HCT116 (cell line): Measurements from ENCODE around the gene SLC22A15. TPM values are rescaled to one million over a fixed set of nuclear protein-coding genes. Genes with fewer than 3 reads are reported as not detected.

Experiments
- ATAC-seq: fragments of 200-7000 bp; cut with Tn5 transposase; 2 replicates; pipeline ENCODE4 v1.9.1; 2020; ENCODE audit warnings: mild to moderate bottlenecking, moderate library complexity
- BruUV-seq: library from RNA; stranded (reverse); fragments of 400-500 nt; replicated peaks from 2 replicates; lab custom pipeline; 2021; lab: Mats Ljungman, UMichigan
- CTCF ChIA-PET: fragments of 300-600 bp; sonication (Branson Sonifier 250); formaldehyde crosslinking; loops from one replicate; lab custom pipeline; 2021; ENCODE audit warnings: antibody characterized with exemption; lab: Charles Lee
- POLR2A ChIA-PET: fragments of 300-600, 350-600 bp; sonication (Branson Sonifier 250); formaldehyde crosslinking; loops from one replicate; lab custom pipeline; 2021; ENCODE audit warnings: antibody characterized with exemption; lab: Charles Lee
- RAD21 ChIA-PET, 2 experiments: fragments of 300-600 bp; sonication (Branson Sonifier 250); formaldehyde crosslinking; loops; one replicate each; lab custom pipeline; 2023; ENCODE audit warnings: low total read pairs in 2 of 2; ENCODE audit not compliant: uncharacterized antibody in 2 of 2, unreplicated experiment in 2 of 2, low non-redundant PET in 1 of 2; lab: Charles Lee
- DNase-seq: peaks from one replicate; pipeline ENCODE4 v3.0.0-alpha.2; 2010; ENCODE audit warnings: low read depth, low spot score
- H2AFZ ChIP-seq: fragments of 200-600 bp; shearing (Covaris generic), sonication (generic); 2 replicates; pipeline ENCODE4 v1.6.1; 2017; ENCODE audit warnings: low read depth, mixed run types, mixed read lengths, antibody characterized with exemption, low read length; ENCODE audit not compliant: poor library complexity, severe bottlenecking
- H3K27ac ChIP-seq: 2 replicates; pipeline ENCODE4 v1.5.1; 2012; ENCODE audit warnings: low read depth, low read length
- H3K27me3 ChIP-seq: fragments of 200-600 bp; sonication (generic); 2 replicates; pipeline ENCODE4 v1.6.1; 2016; ENCODE audit warnings: mixed run types, low read length, mixed read lengths; ENCODE audit not compliant: insufficient read depth
- H3K36me3 ChIP-seq, 2 experiments: fragments of 200-500 bp in 1 of 2; fragments of 200-600 bp in 1 of 2; sonication (Bioruptor generic) in 1 of 2; sonication (generic) in 1 of 2; 2 replicates each; pipeline versions ENCODE4 v1.5.1 to v1.6.1; 2014 to 2016; ENCODE audit warnings: low read length in 2 of 2, inconsistent platforms in 1 of 2, mixed read lengths in 1 of 2, mixed run types in 1 of 2; ENCODE audit not compliant: insufficient read depth in 2 of 2, control insufficient read depth in 1 of 2
- H3K4me1 ChIP-seq, 2 experiments: fragments of 200-600 bp in 1 of 2; sonication (generic) in 1 of 2; 2 replicates each; pipeline versions ENCODE4 v1.5.1 to v1.6.1; 2012 to 2017; ENCODE audit warnings: low read length in 2 of 2, inconsistent platforms in 1 of 2, mild to moderate bottlenecking in 1 of 2, mixed read lengths in 1 of 2, mixed run types in 1 of 2, moderate library complexity in 1 of 2; ENCODE audit not compliant: insufficient read depth in 2 of 2, control insufficient read depth in 1 of 2
- H3K4me2 ChIP-seq: fragments of 200-600 bp; sonication (generic); 2 replicates; pipeline ENCODE4 v1.6.1; 2017; ENCODE audit warnings: mixed run types, low read length, mixed read lengths
- H3K4me3 ChIP-seq, 2 experiments: fragments of 200-600 bp in 1 of 2; sonication (generic) in 1 of 2; replicated peaks in 1 of 2; 2 replicates each; pipeline ENCODE4 v1.5.1; 2011 to 2016; ENCODE audit warnings: low read length in 2 of 2, control low read depth in 1 of 2, low read depth in 1 of 2, mild to moderate bottlenecking in 1 of 2, mixed read lengths in 1 of 2, mixed run types in 1 of 2
- H3K79me2 ChIP-seq: fragments of 200-600 bp; sonication (generic); 2 replicates; pipeline ENCODE4 v1.6.1; 2017; ENCODE audit warnings: mild to moderate bottlenecking, mixed run types, low read length, moderate library complexity, mixed read lengths; ENCODE audit not compliant: insufficient read depth
- H3K9ac ChIP-seq: fragments of 200-600 bp; sonication (generic); 2 replicates; pipeline ENCODE4 v1.6.1; 2016; ENCODE audit warnings: low read length, mixed read lengths
- H3K9me2 ChIP-seq: fragments of 200-600 bp; sonication (generic), shearing (Covaris generic); 2 replicates; pipeline ENCODE4 v1.6.1; 2017; ENCODE audit warnings: mixed run types, mild to moderate bottlenecking, moderate library complexity; ENCODE audit not compliant: insufficient read depth
- H3K9me3 ChIP-seq, 2 experiments: fragments of 200-500 bp in 1 of 2; fragments of 200-600 bp in 1 of 2; sonication (Bioruptor generic) in 1 of 2; sonication (generic) in 1 of 2; 2 replicates each; pipeline ENCODE4 v1.6.1; 2014 to 2017; ENCODE audit warnings: low read length in 2 of 2, mixed read lengths in 2 of 2, inconsistent platforms in 1 of 2, low read depth in 1 of 2, mild to moderate bottlenecking in 1 of 2, mixed run types in 1 of 2, moderate library complexity in 1 of 2; ENCODE audit not compliant: control insufficient read depth in 1 of 2, insufficient read depth in 1 of 2
- H4K20me1 ChIP-seq: fragments of 200-600 bp; sonication (generic), shearing (Covaris generic); 2 replicates; pipeline ENCODE4 v1.6.1; 2017; ENCODE audit warnings: mixed run types, mild to moderate bottlenecking, moderate library complexity; ENCODE audit not compliant: insufficient read depth
- CBX3 ChIP-seq: IDR thresholded peaks from 2 replicates; pipeline ENCODE4 v1.6.1; 2012; ENCODE audit warnings: low read depth
- EGR1 ChIP-seq: IDR thresholded peaks from 2 replicates; pipeline ENCODE4 v1.6.1; 2012; ENCODE audit warnings: low read depth
- ELF1 ChIP-seq: IDR thresholded peaks from 2 replicates; pipeline ENCODE4 v1.6.1; 2012; ENCODE audit warnings: low read depth, borderline replicate concordance
- EZH2 ChIP-seq: fragments of 200-600 bp; sonication (generic); IDR thresholded peaks from 2 replicates; pipeline ENCODE4 v1.6.1; 2017; ENCODE audit warnings: antibody characterized with exemption, mixed run types
- EZH2phosphoT487 ChIP-seq: fragments of 200-600 bp; IDR thresholded peaks from 2 replicates; pipeline ENCODE4 v1.6.1; 2018; ENCODE audit warnings: antibody characterized with exemption, borderline replicate concordance
- MAX ChIP-seq: IDR thresholded peaks from 2 replicates; pipeline ENCODE4 v1.6.1; 2012
- POLR2A ChIP-seq: IDR thresholded peaks from 2 replicates; pipeline ENCODE4 v1.7.0; 2011; ENCODE audit warnings: borderline replicate concordance; ENCODE audit not compliant: insufficient read depth, insufficient read length; ENCODE audit errors: extremely low read depth
- RAD21 ChIP-seq: IDR thresholded peaks from 2 replicates; pipeline ENCODE4 v1.6.1; 2012; ENCODE audit warnings: low read depth, mild to moderate bottlenecking
- SP1 ChIP-seq: IDR thresholded peaks from 2 replicates; pipeline ENCODE4 v1.6.1; 2012; ENCODE audit warnings: low read depth
- TCF7L2 ChIP-seq: IDR thresholded peaks from 2 replicates; pipeline ENCODE4 v1.7.0; 2011; ENCODE audit warnings: borderline replicate concordance, inconsistent platforms; ENCODE audit not compliant: insufficient read depth, insufficient read length; ENCODE audit errors: extremely low read depth
- YY1 ChIP-seq: IDR thresholded peaks from 2 replicates; pipeline ENCODE4 v1.6.1; 2011; ENCODE audit warnings: low read length, low read depth, moderate library complexity, mild to moderate bottlenecking; ENCODE audit not compliant: insufficient replicate concordance; ENCODE audit errors: extremely low read depth
- intact Hi-C: fragments of 100-400 bp; cut with micrococcal nuclease; formaldehyde crosslinking; loops from 2 replicates; pipeline ENCODE4 v1.10.0; 2022
- total RNA-seq: library from RNA; stranded (reverse); gene quantifications from one replicate; pipeline ENCODE4 v1.2.1, GENCODE V29; 2021; ENCODE audit not compliant: unreplicated experiment
- TF ChIP-seq, protein P1 (sequence below): IDR thresholded peaks from 2 replicates; pipeline ENCODE4 v1.6.1; 2012; ENCODE audit warnings: low read depth
- TF ChIP-seq, protein P2 (sequence below), 3 experiments: fragments of 200-600 bp in 1 of 3; sonication (generic) in 1 of 3; IDR thresholded peaks in 2 of 3; conservative IDR thresholded peaks in 1 of 3; 2 replicates each; pipeline ENCODE4 v1.5.1; 2012 to 2017; ENCODE audit warnings: low read depth in 2 of 3, low read length in 2 of 3, antibody characterized with exemption in 1 of 3, borderline replicate concordance in 1 of 3, control low read depth in 1 of 3, mild to moderate bottlenecking in 1 of 3, mixed read lengths in 1 of 3, mixed run types in 1 of 3, moderate library complexity in 1 of 3; ENCODE audit not compliant: insufficient read depth in 1 of 3
- TF ChIP-seq, protein P3 (sequence below): IDR thresholded peaks from 2 replicates; pipeline ENCODE4 v1.6.1; 2012

SLC22A15 gene
- total RNA-seq, 1 experiment from 2014 or later = 3.1 TPM

DNA sequence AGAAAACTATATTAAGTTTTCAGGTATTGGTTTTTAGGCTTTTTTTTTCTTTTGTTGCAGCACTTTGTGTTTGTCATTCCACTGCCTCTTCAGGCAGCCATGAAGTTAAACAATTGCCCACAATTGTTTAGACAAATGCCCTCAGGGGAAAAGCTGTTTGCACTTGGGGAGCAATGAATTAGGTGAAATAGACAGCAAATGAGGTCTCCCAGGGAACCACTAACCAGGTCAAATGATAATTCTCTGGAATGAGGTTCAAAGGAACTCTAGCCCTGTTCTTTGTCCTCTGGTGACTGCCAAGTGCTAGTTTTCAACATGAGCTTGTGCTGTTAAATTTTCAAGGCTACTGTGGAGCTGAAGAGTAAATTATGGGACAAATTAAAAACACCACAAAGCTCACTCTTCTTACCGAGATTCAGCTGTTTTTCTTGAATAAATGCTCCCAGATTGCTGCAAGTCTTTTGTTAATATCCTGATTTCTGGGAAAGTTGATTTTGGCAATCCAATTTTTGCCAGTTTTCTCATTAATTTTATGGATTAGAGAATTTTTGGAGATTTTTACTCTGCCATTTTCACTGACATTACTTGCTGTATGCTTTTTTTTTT lies 119.8 kb downstream of the SLC22A15 start (continued):
- no peak for TF ChIP-seq RAD21
- TF ChIP-seq EZH2phosphoT487 = no peak
- TF ChIP-seq, protein P1, sequence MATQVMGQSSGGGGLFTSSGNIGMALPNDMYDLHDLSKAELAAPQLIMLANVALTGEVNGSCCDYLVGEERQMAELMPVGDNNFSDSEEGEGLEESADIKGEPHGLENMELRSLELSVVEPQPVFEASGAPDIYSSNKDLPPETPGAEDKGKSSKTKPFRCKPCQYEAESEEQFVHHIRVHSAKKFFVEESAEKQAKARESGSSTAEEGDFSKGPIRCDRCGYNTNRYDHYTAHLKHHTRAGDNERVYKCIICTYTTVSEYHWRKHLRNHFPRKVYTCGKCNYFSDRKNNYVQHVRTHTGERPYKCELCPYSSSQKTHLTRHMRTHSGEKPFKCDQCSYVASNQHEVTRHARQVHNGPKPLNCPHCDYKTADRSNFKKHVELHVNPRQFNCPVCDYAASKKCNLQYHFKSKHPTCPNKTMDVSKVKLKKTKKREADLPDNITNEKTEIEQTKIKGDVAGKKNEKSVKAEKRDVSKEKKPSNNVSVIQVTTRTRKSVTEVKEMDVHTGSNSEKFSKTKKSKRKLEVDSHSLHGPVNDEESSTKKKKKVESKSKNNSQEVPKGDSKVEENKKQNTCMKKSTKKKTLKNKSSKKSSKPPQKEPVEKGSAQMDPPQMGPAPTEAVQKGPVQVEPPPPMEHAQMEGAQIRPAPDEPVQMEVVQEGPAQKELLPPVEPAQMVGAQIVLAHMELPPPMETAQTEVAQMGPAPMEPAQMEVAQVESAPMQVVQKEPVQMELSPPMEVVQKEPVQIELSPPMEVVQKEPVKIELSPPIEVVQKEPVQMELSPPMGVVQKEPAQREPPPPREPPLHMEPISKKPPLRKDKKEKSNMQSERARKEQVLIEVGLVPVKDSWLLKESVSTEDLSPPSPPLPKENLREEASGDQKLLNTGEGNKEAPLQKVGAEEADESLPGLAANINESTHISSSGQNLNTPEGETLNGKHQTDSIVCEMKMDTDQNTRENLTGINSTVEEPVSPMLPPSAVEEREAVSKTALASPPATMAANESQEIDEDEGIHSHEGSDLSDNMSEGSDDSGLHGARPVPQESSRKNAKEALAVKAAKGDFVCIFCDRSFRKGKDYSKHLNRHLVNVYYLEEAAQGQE = no peak

- no peak overlapping the region for H2AFZ ChIP-seq
- DNase-seq (no peak), ATAC-seq (no peak)
- TF ChIP-seq CBX3 (no peak), YY1 (no peak), ELF1 (no peak), MAX (no peak), EZH2 (no peak), TCF7L2 (no peak), RAD21 (no peak), EGR1 (no peak), SP1 (no peak), POLR2A (no peak), EZH2phosphoT487 (no peak)
- TF ChIP-seq, protein P2, sequence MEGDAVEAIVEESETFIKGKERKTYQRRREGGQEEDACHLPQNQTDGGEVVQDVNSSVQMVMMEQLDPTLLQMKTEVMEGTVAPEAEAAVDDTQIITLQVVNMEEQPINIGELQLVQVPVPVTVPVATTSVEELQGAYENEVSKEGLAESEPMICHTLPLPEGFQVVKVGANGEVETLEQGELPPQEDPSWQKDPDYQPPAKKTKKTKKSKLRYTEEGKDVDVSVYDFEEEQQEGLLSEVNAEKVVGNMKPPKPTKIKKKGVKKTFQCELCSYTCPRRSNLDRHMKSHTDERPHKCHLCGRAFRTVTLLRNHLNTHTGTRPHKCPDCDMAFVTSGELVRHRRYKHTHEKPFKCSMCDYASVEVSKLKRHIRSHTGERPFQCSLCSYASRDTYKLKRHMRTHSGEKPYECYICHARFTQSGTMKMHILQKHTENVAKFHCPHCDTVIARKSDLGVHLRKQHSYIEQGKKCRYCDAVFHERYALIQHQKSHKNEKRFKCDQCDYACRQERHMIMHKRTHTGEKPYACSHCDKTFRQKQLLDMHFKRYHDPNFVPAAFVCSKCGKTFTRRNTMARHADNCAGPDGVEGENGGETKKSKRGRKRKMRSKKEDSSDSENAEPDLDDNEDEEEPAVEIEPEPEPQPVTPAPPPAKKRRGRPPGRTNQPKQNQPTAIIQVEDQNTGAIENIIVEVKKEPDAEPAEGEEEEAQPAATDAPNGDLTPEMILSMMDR (IDR thresholded peaks at IDR 0.05 in 2 of 3, conservative IDR thresholded peaks at IDR 0.05 in 1 of 3; ENCODE audit: borderline replicate concordance in 1 of 3, insufficient read depth in 1 of 3, low read depth in 2 of 3, low read length in 2 of 3) = no peak
- TF ChIP-seq, protein P1 = no peak
- TF ChIP-seq, protein P3, sequence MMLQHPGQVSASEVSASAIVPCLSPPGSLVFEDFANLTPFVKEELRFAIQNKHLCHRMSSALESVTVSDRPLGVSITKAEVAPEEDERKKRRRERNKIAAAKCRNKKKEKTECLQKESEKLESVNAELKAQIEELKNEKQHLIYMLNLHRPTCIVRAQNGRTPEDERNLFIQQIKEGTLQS = no peak
- no peaks in the 10 kb centered on the region for H3K27me3 ChIP-seq
- no peaks in the 10 kb centered on the region for H3K79me2 ChIP-seq
- H3K9ac ChIP-seq = no peak overlapping the region
- ChIA-PET CTCF (no interaction called here), RAD21 (no interaction called here), POLR2A (no interaction called here)
- no peak overlapping the region for H3K27ac ChIP-seq
- H4K20me1 ChIP-seq = no peaks in the 10 kb centered on the region
- no peaks in the 10 kb centered on the region for H3K9me2 ChIP-seq
- no TSS peak for BruUV-seq
- intact Hi-C loops = no loop called here
- no peak overlapping the region for H3K4me2 ChIP-seq
- H3K9me3 ChIP-seq = no peaks in the 10 kb centered on the region
- no peaks in the 10 kb centered on the region for H3K36me3 ChIP-seq
- H3K4me1 ChIP-seq = no peaks in the 10 kb centered on the region
- no peak overlapping the region for H3K4me3 ChIP-seq
Measured at GRCh38 chr1:116097626-116098025, 121.3 kb downstream of the SLC22A15 start.
